Small intestine (tissue), 16 donors: ENCODE measurements around the gene UBE2I. TPM values are rescaled to one million over a fixed set of nuclear protein-coding genes. Genes with fewer than 3 reads are reported as not detected.

Experiments used
- DNase-seq, 2 donors: peaks; one replicate each; pipeline versions ENCODE4 v3.0.0 to v3.0.0-alpha.2; 2013
- FAIRE-seq: peaks from 2 replicates; lab custom pipeline; 2012; peaks lifted over from hg19 to GRCh38; lab: Jason Lieb, UNC
- H3K27ac ChIP-seq, 3 donors: one replicate each; pipeline ENCODE4 v1.5.1; 2013; ENCODE audit warnings: low read length in 2 of 3, mild to moderate bottlenecking in 2 of 3, control low read depth in 1 of 3, inconsistent platforms in 1 of 3, low read depth in 1 of 3, moderate library complexity in 1 of 3
- H3K27me3 ChIP-seq, 3 donors: one replicate each; pipeline ENCODE4 v1.6.1; 2013; ENCODE audit warnings: low read length in 3 of 3, inconsistent platforms in 1 of 3; ENCODE audit not compliant: control insufficient read depth in 3 of 3, insufficient read depth in 3 of 3
- H3K36me3 ChIP-seq, 3 donors: one replicate each; pipeline ENCODE4 v1.6.1; 2013; ENCODE audit warnings: low read length in 3 of 3, inconsistent platforms in 1 of 3, low read depth in 1 of 3, mild to moderate bottlenecking in 1 of 3, moderate library complexity in 1 of 3; ENCODE audit not compliant: control insufficient read depth in 3 of 3, insufficient read depth in 2 of 3
- H3K4me1 ChIP-seq, 3 donors: one replicate each; pipeline ENCODE4 v1.6.1; 2013; ENCODE audit warnings: low read length in 2 of 3, inconsistent platforms in 1 of 3, low read depth in 1 of 3, mild to moderate bottlenecking in 1 of 3, moderate library complexity in 1 of 3; ENCODE audit not compliant: control insufficient read depth in 3 of 3, insufficient read depth in 2 of 3
- H3K4me3 ChIP-seq, 3 donors: one replicate each; pipeline ENCODE4 v1.5.1; 2013; ENCODE audit warnings: low read length in 3 of 3, control low read depth in 1 of 3, inconsistent platforms in 1 of 3, low read depth in 1 of 3, mild to moderate bottlenecking in 1 of 3, moderate library complexity in 1 of 3
- H3K9me3 ChIP-seq, 2 donors: one replicate each; pipeline ENCODE4 v1.6.1; 2013; ENCODE audit warnings: low read depth in 1 of 2, low read length in 1 of 2; ENCODE audit not compliant: control insufficient read depth in 2 of 2, insufficient read depth in 1 of 2
- WGBS, 3 donors: extraction: QIAGEN DNeasy Blood & Tissue Kit; methylation state at CpG; one replicate each; pipeline ENCODE4 v1.1.7; 2013; 5-methylcytosine and 5-hydroxymethylcytosine counted together
- long read RNA-seq, 10 donors: transcript quantifications; one replicate each; lab custom pipeline, GENCODE V29; 2026
- polyA plus RNA-seq, 4 donors: library from polyadenylated mRNA; stranded (reverse) in 3 of 4; unstranded in 1 of 4; fragments of 200-250 nt in 3 of 4; fragments of 120-200 nt in 1 of 4; gene quantifications; one replicate each; pipeline versions ENCODE4 v1.2.1 to v1.2.3, GENCODE V29; 2013
- donor health status: healthy with polysubstance abuse.
- donor health status: control.
- donor health status: control.
- donor health status: Bipolar disorder and iron deficiency.
- donor health status: healthy.

UBE2I gene
- polyA plus RNA-seq: 100 to 1,000 TPM in 1 of 4 donors, 10 to 100 TPM in 3; 38.7 to 123 (median 64.8) TPM
- long read RNA-seq, donor 1: 0 reads
- long read RNA-seq, donor 2, transcript UBE2I-203 (7 exons, 2,976 nt): major isoform, 32 of 41 reads
- long read RNA-seq, donor 2, partial matches to known transcripts: 6 of 41 reads
- long read RNA-seq, donor 2, other reads (novel, unspliced or antisense): 0 of 41 reads
- long read RNA-seq, donor 3, transcript UBE2I-208 (4 exons, 1,771 nt): minor isoform, 5 of 109 reads
- long read RNA-seq, donor 3, transcript UBE2I-212 (1 exons, 2,642 nt): minor isoform, 10 of 109 reads
- long read RNA-seq, donor 3, transcript UBE2I-203 (7 exons, 2,976 nt): major isoform, 45 of 109 reads
- long read RNA-seq, donor 3, partial matches to known transcripts: 40 of 109 reads
- long read RNA-seq, donor 3, other reads (novel, unspliced or antisense): 0 of 109 reads
- long read RNA-seq, donor 4, partial matches to known transcripts: 0 of 2 reads
- long read RNA-seq, donor 4, other reads (novel, unspliced or antisense): 0 of 2 reads
- long read RNA-seq, donor 5, transcript UBE2I-203 (7 exons, 2,976 nt): major isoform, 8 of 23 reads
- long read RNA-seq, donor 5, partial matches to known transcripts: 9 of 23 reads
- long read RNA-seq, donor 5, other reads (novel, unspliced or antisense): 0 of 23 reads
- long read RNA-seq, donor 6, transcript UBE2I-212 (1 exons, 2,642 nt): minor isoform, 12 of 107 reads
- long read RNA-seq, donor 6, transcript UBE2I-203 (7 exons, 2,976 nt): major isoform, 74 of 107 reads
- long read RNA-seq, donor 6, partial matches to known transcripts: 12 of 107 reads
- long read RNA-seq, donor 6, other reads (novel, unspliced or antisense): 0 of 107 reads
- long read RNA-seq, donor 7, transcript UBE2I-219 (3 exons, 498 nt): minor isoform, 6 of 176 reads
- long read RNA-seq, donor 7, transcript UBE2I-203 (7 exons, 2,976 nt): major isoform, 118 of 176 reads
- long read RNA-seq, donor 7, partial matches to known transcripts: 47 of 176 reads
- long read RNA-seq, donor 7, other reads (novel, unspliced or antisense): 0 of 176 reads
- long read RNA-seq, donor 8, partial matches to known transcripts: 0 of 4 reads
- long read RNA-seq, donor 8, other reads (novel, unspliced or antisense): 0 of 4 reads
- long read RNA-seq, donor 9, transcript UBE2I-203 (7 exons, 2,976 nt): major isoform, 15 of 19 reads
- long read RNA-seq, donor 9, partial matches to known transcripts: 0 of 19 reads
- long read RNA-seq, donor 9, other reads (novel, unspliced or antisense): 0 of 19 reads
- long read RNA-seq, donor 10, transcript UBE2I-219 (3 exons, 498 nt): minor isoform, 10 of 109 reads
- long read RNA-seq, donor 10, transcript UBE2I-203 (7 exons, 2,976 nt): major isoform, 54 of 109 reads
- long read RNA-seq, donor 10, transcript UBE2I-212 (1 exons, 2,642 nt): minor isoform, 13 of 109 reads
- long read RNA-seq, donor 10, partial matches to known transcripts: 27 of 109 reads
- long read RNA-seq, donor 10, other reads (novel, unspliced or antisense): 0 of 109 reads

DNA sequence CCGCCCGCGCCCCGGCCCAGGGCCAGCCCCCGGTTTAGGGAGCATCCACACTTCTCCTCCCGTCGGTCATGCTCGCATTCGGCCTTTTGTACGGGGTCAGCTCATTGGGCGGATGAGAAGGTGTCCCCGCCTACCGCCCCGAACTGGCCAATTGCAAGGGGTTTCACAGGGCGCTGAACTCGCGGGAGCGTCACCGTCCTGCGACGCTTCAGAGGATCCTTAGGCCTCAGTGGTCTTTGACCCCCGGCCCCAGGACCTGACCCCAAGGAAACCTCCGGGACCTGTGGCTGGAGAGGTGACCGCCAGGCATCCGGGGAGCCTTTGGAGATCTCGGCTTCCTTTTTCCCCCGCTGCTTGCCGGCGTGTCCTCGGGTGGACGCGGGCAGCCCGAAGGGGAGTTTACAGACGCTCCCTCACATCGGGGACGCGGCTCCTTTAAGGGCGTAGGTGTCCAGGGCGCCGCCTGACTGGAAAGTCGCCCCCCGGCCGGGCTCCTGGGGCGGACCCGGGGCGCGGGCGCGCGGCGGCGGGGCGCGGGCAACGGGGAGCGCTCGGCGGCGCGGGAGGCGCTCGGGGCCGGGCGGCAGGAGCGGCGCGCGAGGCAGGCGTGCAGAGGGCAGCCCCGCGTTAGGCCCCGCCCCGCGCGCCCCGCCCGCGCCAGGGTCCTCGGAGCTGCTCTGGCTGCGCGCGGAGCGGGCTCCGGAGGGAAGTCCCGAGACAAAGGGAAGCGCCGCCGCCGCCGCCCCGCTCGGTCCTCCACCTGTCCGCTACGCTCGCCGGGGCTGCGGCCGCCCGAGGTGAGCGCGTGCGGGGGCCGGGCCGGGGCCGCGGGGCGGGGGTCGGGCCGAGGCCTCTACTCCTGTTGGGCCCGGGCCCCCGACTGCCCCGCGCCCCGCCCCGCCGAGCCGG, at the start of gene UBE2I:
TSS of gene UBE2I (plus strand) at position 660 of the 909 bp plus-strand sequence. CDS start 4,395 bp downstream, outside the sequence.
- peaks cover 6 to 47% (median 6%) of the 10 kb centered on the region in 3 donors for H3K4me1 ChIP-seq
- H3K27ac ChIP-seq: peak within 1 kb of the TSS; percentile 94 to 99 (median 97)
- peak; percentile 99 to 100 for DNase-seq
- peaks cover 0 to 30% (median 4%) of the 10 kb centered on the region in 3 donors for H3K36me3 ChIP-seq
- WGBS, 3 donors: 0 to 1% (median 1%) methylated on average over 45 to 117 of the region's 117 CpGs
- no peaks in the 10 kb centered on the region for H3K9me3 ChIP-seq
- H3K27me3 ChIP-seq: no peaks in the 10 kb centered on the region
- peak within 1 kb of the TSS; percentile 78 to 95 (median 91) for H3K4me3 ChIP-seq
- FAIRE-seq: no peak

DNA sequence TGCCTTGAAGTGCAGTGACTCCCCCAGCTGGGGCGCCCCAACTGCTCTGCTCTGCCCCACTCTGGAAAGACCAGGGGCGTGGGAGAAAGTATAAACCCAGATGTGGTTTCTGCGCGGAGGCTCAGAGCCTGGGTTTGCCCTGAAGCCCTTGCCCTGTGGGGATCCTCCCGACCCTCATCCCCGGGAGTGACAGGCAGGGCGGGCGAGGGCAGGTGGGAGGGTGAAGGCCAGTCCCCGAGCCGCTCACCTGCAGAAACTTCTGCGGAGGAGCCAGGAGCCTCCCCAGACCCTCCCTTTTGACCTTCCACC, 49.7 kb upstream of the UBE2I start:
- WGBS, 3 donors: 1 to 22% (median 3%) methylated on average over 11 of the region's 11 CpGs
- H3K9me3 ChIP-seq: no peaks in the 10 kb centered on the region
- no peaks in the 10 kb centered on the region for H3K36me3 ChIP-seq
- peaks cover 9 to 38% (median 15%) of the 10 kb centered on the region in 3 donors for H3K27me3 ChIP-seq
- DNase-seq (no peak), FAIRE-seq (no peak)
- H3K27ac ChIP-seq: no peak overlapping the region
- no peaks in the 10 kb centered on the region for H3K4me1 ChIP-seq
- no peak overlapping the region for H3K4me3 ChIP-seq

DNA sequence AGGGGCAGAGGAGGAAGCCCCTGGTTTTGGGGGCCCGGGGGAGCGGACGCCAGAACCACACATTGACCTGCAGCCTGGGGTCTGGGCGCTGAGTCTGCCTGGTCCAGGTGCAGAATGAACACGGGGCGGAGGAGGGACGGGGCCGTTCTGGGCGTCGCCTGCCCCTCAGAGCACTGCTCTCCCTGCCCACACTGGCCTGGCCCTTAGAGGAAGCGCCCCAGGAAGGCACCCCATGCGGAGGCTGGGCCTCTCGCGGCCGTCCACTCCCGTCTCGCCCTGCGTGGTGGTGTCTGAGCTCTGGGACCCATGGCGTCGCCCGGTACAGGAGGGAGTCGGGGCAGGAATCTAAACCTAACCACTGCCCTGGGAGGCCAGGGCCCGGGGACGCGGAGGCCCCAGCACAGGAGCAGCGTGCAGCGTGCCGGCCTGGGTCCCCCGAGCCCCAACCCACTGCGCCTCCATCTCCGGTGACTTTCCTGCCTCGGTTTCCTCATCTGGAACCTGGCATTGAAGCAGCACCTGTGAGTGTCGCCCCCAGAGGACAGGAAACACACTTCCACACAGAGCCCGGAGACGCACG, 49.2 kb upstream of the UBE2I start:
- no peak for DNase-seq
- no peaks in the 10 kb centered on the region for H3K4me1 ChIP-seq
- H3K27me3 ChIP-seq: peaks cover 9 to 38% (median 15%) of the 10 kb centered on the region in 3 donors
- no peaks in the 10 kb centered on the region for H3K9me3 ChIP-seq
- H3K27ac ChIP-seq: no peak overlapping the region
- H3K4me3 ChIP-seq: no peak overlapping the region
- 55 to 65% (median 62%) methylated on average over 34 to 36 of the region's 36 CpGs for WGBS, 3 donors
- no peaks in the 10 kb centered on the region for H3K36me3 ChIP-seq
- FAIRE-seq: no peak

DNA sequence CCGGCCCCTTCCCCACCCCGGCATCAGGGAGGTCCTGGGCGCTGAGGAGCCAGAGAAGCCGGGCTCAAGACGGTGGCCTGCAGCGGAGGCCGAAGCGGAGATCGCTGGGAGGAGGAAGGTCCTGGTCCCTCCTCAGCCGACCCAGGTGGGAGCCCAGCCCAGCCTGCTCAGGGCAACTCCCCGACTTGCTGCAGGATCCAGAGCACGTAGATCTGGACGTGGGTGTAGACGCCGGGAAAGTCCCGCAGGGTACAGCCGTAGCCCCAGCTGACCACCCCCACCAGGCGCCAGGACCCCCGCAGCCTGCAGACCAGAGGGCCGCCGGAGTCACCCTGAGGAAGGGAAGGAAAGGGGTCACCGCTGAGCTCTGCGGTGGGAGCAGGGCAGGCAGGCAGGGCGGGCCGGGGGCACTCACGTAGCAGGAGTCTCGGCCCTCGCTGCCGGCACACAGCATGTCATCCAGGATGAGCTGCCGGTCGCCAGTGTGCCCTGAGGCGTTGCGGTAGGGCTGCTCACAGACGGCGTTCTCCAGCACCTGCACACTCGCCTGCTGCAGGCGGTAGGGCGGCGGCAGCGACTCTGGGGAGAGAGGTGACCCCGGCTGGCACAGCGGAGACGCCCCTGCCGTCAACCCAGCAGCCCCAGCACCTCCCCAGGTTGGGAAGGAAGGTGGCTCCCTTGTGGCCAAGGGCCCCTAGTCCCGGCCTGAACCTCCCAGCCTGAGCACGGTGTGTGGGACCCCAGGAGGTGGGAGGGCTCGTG, 48.1 kb upstream of the UBE2I start:
- DNase-seq: no peak
- no peak for FAIRE-seq
- Histone ChIP-seq H3K36me3 (no peaks in the 10 kb centered on the region), H3K4me1 (no peaks in the 10 kb centered on the region), H3K4me3 (no peak overlapping the region), H3K9me3 (no peaks in the 10 kb centered on the region), H3K27ac (no peak overlapping the region), H3K27me3 (peaks cover 9 to 40% (median 15%) of the 10 kb centered on the region in 3 donors)
- 8 to 14% (median 13%) methylated on average over 38 to 47 of the region's 47 CpGs for WGBS, 3 donors

DNA sequence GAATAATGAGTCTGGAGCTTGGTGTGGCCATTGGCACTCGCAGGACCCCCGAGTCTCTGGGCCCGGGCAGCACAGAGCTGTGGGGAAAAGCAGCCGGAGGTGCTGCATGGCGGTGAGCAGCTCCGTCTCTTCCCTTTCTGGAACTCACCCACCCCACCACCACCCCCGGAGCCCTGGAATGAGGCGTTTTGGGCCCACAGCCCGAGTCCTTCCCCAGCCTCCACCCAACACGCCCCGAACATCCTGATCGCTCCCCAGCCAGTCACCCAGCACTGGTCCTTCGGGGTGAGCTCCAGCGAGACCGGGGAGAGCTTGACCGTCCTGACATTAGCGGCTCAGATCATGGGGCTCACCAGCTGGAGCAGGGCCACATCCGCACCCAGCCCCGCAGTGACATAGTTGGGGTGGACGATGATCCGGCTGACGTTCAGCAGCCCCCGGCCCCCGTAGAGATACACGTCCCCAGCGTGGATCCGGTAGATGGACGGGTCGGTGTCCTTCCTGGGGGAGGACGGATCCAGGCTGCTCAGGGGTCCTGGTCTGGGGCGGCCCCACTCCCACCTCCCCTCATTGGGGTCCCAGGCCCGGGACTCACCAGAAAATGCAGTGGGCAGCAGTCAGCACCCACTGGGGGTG, 47.1 kb upstream of the UBE2I start:
- FAIRE-seq (no peak), DNase-seq (no peak)
- WGBS, 3 donors: 80 to 84% (median 80%) methylated on average over 30 to 32 of the region's 32 CpGs
- H3K9me3 ChIP-seq: no peaks in the 10 kb centered on the region
- H3K4me1 ChIP-seq: no peaks in the 10 kb centered on the region
- no peak overlapping the region for H3K27ac ChIP-seq
- peaks cover 6 to 40% (median 15%) of the 10 kb centered on the region in 3 donors for H3K27me3 ChIP-seq
- H3K4me3 ChIP-seq: no peak overlapping the region
- no peaks in the 10 kb centered on the region for H3K36me3 ChIP-seq

DNA sequence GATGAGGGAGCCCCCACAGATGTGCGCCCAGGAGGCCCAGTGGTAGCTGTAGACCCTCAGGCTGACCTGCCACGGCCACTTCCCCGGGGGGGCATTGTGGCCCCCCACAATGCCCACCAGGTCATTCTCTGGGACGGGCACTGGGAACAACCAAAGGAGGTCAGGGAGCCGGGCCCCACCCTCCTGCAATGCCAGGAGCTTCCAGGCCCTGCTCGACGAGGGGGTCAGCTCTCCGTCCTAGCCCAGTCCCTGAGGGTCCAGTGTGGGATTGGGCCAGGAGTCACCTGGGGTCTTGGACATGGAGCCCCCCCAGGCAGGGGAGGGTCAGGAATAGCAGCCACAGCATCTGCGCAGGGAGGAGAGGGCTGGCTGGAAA, 46.6 kb upstream of the UBE2I start:
- H3K27me3 ChIP-seq: peaks cover 6 to 40% (median 15%) of the 10 kb centered on the region in 3 donors
- no peak for FAIRE-seq
- 75 to 84% (median 81%) methylated on average over 8 to 9 of the region's 9 CpGs for WGBS, 3 donors

More for the DNA sequence above, 46.6 kb upstream of the UBE2I start:
- no peaks in the 10 kb centered on the region for H3K9me3 ChIP-seq
- DNase-seq: no peak
- no peak overlapping the region for H3K4me3 ChIP-seq
- no peak overlapping the region for H3K27ac ChIP-seq
- H3K36me3 ChIP-seq: no peaks in the 10 kb centered on the region
- H3K4me1 ChIP-seq: no peaks in the 10 kb centered on the region
